ENCODE measurements around the gene BMAL2.

The BMAL2 gene

DNA sequence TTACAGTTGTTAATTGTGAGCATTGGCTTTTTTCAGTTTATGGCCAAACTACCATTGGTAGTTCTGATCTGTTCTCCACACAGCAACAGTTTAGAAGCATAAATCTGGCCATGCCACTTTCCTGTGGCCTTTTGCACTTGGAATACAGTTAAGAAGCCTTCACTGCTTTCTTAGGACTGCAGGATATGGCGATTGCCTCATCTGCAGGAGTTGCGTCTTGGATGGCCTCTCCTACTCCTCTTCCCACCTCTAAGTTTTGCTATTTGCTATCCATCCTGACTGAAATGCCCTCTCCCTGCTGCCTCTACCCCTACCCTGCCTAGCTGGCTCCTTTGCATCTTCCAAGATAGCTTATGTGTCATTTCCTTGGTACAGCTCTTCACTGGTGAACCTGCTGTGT is 12.8 kb upstream of the BMAL2 start:
- TF ChIP-seq RARB (CRISPR knock-in tag; IDR thresholded peaks at IDR 0.05), result no peak
- no peak for TF ChIP-seq ZC3H10 (CRISPR knock-in tag; IDR thresholded peaks at IDR 0.05)
- no peak for TF ChIP-seq ZNF70 (CRISPR knock-in tag; IDR thresholded peaks at IDR 0.05)
- TF ChIP-seq, protein P1, sequence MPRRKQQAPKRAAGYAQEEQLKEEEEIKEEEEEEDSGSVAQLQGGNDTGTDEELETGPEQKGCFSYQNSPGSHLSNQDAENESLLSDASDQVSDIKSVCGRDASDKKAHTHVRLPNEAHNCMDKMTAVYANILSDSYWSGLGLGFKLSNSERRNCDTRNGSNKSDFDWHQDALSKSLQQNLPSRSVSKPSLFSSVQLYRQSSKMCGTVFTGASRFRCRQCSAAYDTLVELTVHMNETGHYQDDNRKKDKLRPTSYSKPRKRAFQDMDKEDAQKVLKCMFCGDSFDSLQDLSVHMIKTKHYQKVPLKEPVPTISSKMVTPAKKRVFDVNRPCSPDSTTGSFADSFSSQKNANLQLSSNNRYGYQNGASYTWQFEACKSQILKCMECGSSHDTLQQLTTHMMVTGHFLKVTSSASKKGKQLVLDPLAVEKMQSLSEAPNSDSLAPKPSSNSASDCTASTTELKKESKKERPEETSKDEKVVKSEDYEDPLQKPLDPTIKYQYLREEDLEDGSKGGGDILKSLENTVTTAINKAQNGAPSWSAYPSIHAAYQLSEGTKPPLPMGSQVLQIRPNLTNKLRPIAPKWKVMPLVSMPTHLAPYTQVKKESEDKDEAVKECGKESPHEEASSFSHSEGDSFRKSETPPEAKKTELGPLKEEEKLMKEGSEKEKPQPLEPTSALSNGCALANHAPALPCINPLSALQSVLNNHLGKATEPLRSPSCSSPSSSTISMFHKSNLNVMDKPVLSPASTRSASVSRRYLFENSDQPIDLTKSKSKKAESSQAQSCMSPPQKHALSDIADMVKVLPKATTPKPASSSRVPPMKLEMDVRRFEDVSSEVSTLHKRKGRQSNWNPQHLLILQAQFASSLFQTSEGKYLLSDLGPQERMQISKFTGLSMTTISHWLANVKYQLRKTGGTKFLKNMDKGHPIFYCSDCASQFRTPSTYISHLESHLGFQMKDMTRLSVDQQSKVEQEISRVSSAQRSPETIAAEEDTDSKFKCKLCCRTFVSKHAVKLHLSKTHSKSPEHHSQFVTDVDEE (CRISPR knock-in tag; IDR thresholded peaks at IDR 0.05), result no peak
- TF ChIP-seq, protein P2, sequence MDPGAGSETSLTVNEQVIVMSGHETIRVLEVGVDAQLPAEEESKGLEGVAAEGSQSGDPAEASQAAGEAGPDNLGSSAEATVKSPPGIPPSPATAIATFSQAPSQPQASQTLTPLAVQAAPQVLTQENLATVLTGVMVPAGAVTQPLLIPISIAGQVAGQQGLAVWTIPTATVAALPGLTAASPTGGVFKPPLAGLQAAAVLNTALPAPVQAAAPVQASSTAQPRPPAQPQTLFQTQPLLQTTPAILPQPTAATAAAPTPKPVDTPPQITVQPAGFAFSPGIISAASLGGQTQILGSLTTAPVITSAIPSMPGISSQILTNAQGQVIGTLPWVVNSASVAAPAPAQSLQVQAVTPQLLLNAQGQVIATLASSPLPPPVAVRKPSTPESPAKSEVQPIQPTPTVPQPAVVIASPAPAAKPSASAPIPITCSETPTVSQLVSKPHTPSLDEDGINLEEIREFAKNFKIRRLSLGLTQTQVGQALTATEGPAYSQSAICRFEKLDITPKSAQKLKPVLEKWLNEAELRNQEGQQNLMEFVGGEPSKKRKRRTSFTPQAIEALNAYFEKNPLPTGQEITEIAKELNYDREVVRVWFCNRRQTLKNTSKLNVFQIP (CRISPR knock-in tag; IDR thresholded peaks at IDR 0.05; ENCODE audit: borderline replicate concordance, low read depth), result no peak
- no peak for TF ChIP-seq ARNTL (CRISPR knock-in tag; IDR thresholded peaks at IDR 0.05; ENCODE audit: borderline replicate concordance, low read depth)
- no peak for TF ChIP-seq ZNF565 (CRISPR knock-in tag; conservative IDR thresholded peaks at IDR 0.05; ENCODE audit: low read depth)
- no peak for TF ChIP-seq ESRRG (CRISPR knock-in tag; IDR thresholded peaks at IDR 0.05)
- TF ChIP-seq, protein P3, sequence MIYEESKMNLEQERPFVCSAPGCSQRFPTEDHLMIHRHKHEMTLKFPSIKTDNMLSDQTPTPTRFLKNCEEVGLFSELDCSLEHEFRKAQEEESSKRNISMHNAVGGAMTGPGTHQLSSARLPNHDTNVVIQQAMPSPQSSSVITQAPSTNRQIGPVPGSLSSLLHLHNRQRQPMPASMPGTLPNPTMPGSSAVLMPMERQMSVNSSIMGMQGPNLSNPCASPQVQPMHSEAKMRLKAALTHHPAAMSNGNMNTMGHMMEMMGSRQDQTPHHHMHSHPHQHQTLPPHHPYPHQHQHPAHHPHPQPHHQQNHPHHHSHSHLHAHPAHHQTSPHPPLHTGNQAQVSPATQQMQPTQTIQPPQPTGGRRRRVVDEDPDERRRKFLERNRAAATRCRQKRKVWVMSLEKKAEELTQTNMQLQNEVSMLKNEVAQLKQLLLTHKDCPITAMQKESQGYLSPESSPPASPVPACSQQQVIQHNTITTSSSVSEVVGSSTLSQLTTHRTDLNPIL (CRISPR knock-in tag; IDR thresholded peaks at IDR 0.05; ENCODE audit: low read depth), result no peak
- no peak for TF ChIP-seq OSR1 (CRISPR knock-in tag; IDR thresholded peaks at IDR 0.05)
- no peak for TF ChIP-seq GLIS3 (CRISPR knock-in tag; IDR thresholded peaks at IDR 0.05)
- TF ChIP-seq, protein P4, sequence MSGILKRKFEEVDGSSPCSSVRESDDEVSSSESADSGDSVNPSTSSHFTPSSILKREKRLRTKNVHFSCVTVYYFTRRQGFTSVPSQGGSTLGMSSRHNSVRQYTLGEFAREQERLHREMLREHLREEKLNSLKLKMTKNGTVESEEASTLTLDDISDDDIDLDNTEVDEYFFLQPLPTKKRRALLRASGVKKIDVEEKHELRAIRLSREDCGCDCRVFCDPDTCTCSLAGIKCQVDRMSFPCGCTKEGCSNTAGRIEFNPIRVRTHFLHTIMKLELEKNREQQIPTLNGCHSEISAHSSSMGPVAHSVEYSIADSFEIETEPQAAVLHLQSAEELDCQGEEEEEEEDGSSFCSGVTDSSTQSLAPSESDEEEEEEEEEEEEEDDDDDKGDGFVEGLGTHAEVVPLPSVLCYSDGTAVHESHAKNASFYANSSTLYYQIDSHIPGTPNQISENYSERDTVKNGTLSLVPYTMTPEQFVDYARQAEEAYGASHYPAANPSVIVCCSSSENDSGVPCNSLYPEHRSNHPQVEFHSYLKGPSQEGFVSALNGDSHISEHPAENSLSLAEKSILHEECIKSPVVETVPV (CRISPR knock-in tag; IDR thresholded peaks at IDR 0.05), result no peak
- peak; percentile 36; the same call in 2 of the 3 replicates for ATAC-seq

DNA sequence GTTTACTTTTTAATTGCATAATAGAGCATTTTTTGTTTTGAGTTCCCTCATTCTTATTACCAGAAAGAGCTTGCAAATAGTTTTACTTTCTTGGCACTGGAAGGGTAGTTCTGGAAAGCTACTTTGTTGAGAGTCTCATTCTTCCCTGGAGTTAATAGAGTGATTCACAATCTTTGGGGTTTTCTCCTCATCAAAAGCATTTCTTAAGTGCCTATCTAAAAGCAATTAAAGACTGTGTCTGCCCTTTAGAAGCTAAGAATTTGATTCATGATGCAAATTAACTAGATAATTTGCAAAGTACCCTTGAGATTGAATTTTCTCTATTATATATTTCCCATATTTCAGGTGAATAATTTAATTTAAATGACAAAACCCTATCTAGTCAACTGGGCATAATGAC is 8.1 kb upstream of the BMAL2 start:
- ATAC-seq, result no peak
- TF ChIP-seq TCF4 (CRISPR knock-in tag; IDR thresholded peaks at IDR 0.05; ENCODE audit: borderline replicate concordance), result peak; percentile 66
- no peak for TF ChIP-seq ARNTL (CRISPR knock-in tag; IDR thresholded peaks at IDR 0.05; ENCODE audit: borderline replicate concordance, low read depth)
- no peak for TF ChIP-seq SNAI2 (CRISPR knock-in tag; IDR thresholded peaks at IDR 0.05)
- peak; percentile 39; the same call in 1 of the 2 replicates for TF ChIP-seq ESRRG (CRISPR knock-in tag; IDR thresholded peaks at IDR 0.05)
- TF ChIP-seq BACH2 (CRISPR knock-in tag; IDR thresholded peaks at IDR 0.05; ENCODE audit: borderline replicate concordance), result no peak
- TF ChIP-seq RARB (CRISPR knock-in tag; IDR thresholded peaks at IDR 0.05), result no peak
- no peak for TF ChIP-seq TOX (CRISPR knock-in tag; IDR thresholded peaks at IDR 0.05; ENCODE audit: borderline replicate concordance)
- TF ChIP-seq ZNF565 (CRISPR knock-in tag; conservative IDR thresholded peaks at IDR 0.05; ENCODE audit: low read depth), result no peak
- TF ChIP-seq, protein P1 (CRISPR knock-in tag; IDR thresholded peaks at IDR 0.05), result no peak
- TF ChIP-seq ISL1 (CRISPR knock-in tag; IDR thresholded peaks at IDR 0.05), result peak; percentile 99
- TF ChIP-seq ZC3H10 (CRISPR knock-in tag; IDR thresholded peaks at IDR 0.05), result peak; percentile 98
- TF ChIP-seq, protein P2 (CRISPR knock-in tag; IDR thresholded peaks at IDR 0.05; ENCODE audit: borderline replicate concordance, low read depth), result no peak
- TF ChIP-seq, protein P5, sequence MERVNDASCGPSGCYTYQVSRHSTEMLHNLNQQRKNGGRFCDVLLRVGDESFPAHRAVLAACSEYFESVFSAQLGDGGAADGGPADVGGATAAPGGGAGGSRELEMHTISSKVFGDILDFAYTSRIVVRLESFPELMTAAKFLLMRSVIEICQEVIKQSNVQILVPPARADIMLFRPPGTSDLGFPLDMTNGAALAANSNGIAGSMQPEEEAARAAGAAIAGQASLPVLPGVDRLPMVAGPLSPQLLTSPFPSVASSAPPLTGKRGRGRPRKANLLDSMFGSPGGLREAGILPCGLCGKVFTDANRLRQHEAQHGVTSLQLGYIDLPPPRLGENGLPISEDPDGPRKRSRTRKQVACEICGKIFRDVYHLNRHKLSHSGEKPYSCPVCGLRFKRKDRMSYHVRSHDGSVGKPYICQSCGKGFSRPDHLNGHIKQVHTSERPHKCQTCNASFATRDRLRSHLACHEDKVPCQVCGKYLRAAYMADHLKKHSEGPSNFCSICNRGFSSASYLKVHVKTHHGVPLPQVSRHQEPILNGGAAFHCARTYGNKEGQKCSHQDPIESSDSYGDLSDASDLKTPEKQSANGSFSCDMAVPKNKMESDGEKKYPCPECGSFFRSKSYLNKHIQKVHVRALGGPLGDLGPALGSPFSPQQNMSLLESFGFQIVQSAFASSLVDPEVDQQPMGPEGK (CRISPR knock-in tag; IDR thresholded peaks at IDR 0.05; ENCODE audit: borderline replicate concordance), result peak; percentile 97
- TF ChIP-seq, protein P3 (CRISPR knock-in tag; IDR thresholded peaks at IDR 0.05; ENCODE audit: low read depth), result peak; percentile 78; the same call in 1 of the 2 replicates
- TF ChIP-seq ZNF70 (CRISPR knock-in tag; IDR thresholded peaks at IDR 0.05), result no peak
- TF ChIP-seq ZFP30 (CRISPR knock-in tag; IDR thresholded peaks at IDR 0.05), result no peak
